GM12892 (cell line): ENCODE data around the gene TIMMDC1.

Source experiments
- POLR2A ChIP-seq: IDR thresholded peaks from 2 replicates; pipeline ENCODE4 v1.6.1; 2011; ENCODE audit warnings: low read depth, low read length, control low read depth
- TAF1 ChIP-seq: IDR thresholded peaks from 2 replicates; pipeline ENCODE4 v1.6.1; 2011; ENCODE audit warnings: low read depth, mild to moderate bottlenecking, control low read depth, low read length, borderline replicate concordance

GRCh38 chr3:119550192-119550910 lies 52.0 kb downstream of the TIMMDC1 start:
- peak; percentile 55; the same call in 1 of the 2 replicates for TF ChIP-seq POLR2A
- TF ChIP-seq TAF1, result no peak
